ENCODE data around the gene HAUS8. TPM values are rescaled to one million over a fixed set of nuclear protein-coding genes. Genes with fewer than 3 reads are reported as not detected.

Gene HAUS8
- total and polyA plus RNA-seq, 2 of the 13 experiments (the other 11 are each of a cell fraction or from before 2014, with no cell fraction given), result 7.8 to 17.5 TPM

GRCh38 chr19:17097593-17098126 lies 22.4 kb upstream of the HAUS8 start (continued):
- TF ChIP-seq ARID5B (CRISPR knock-in tag; IDR thresholded peaks at IDR 0.05) (peak; percentile 94), ZMYM2 (CRISPR knock-in tag; IDR thresholded peaks at IDR 0.05) (no peak), ZKSCAN1 (IDR thresholded peaks at IDR 0.05; ENCODE audit: low read length) (no peak), RXRA (CRISPR knock-in tag; IDR thresholded peaks at IDR 0.05) (peak; percentile 93; the same call in 1 of the 2 replicates), PRDM10 (CRISPR knock-in tag; IDR thresholded peaks at IDR 0.05; ENCODE audit: low read depth) (peak; percentile 60; the same call in 1 of the 2 replicates), ZSCAN9 (CRISPR knock-in tag; IDR thresholded peaks at IDR 0.05; ENCODE audit: borderline replicate concordance) (peak; percentile 57; the same call in 1 of the 2 replicates), SMC3 (IDR thresholded peaks at IDR 0.05; ENCODE audit: low read length) (peak; percentile 31; the same call in 1 of the 2 replicates), ZNF275 (CRISPR knock-in tag; IDR thresholded peaks at IDR 0.05; ENCODE audit: borderline replicate concordance) (no peak), HDAC1 (CRISPR knock-in tag; IDR thresholded peaks at IDR 0.05) (peak; percentile 75), NFE2 (CRISPR knock-in tag; IDR thresholded peaks at IDR 0.05) (peak; percentile 94), PATZ1 (CRISPR knock-in tag; IDR thresholded peaks at IDR 0.05) (peak; percentile 67; the same call in 1 of the 2 replicates), ZNF83 (CRISPR knock-in tag; IDR thresholded peaks at IDR 0.05; ENCODE audit: borderline replicate concordance) (no peak), ZKSCAN8 (CRISPR knock-in tag; IDR thresholded peaks at IDR 0.05; ENCODE audit: borderline replicate concordance) (peak; percentile 67), ZGPAT (CRISPR knock-in tag; IDR thresholded peaks at IDR 0.05) (peak; percentile 30; the same call in 1 of the 2 replicates), MAFG (CRISPR knock-in tag; IDR thresholded peaks at IDR 0.05) (peak; percentile 95), DBP (CRISPR knock-in tag; IDR thresholded peaks at IDR 0.05; ENCODE audit: not compliant biosample characterization) (no peak)

Measured in HepG2 (cell line).